HG03565 (cell line): Measurements from ENCODE around the gene AZIN2.

Experiments
- ATAC-seq: cut with Tn5 transposase; IDR thresholded peaks from one replicate; pipeline ENCODE4 v1.9.1; 2021; ENCODE audit warnings: mild to moderate bottlenecking, moderate library complexity; ENCODE audit not compliant: unreplicated experiment

AZIN2 gene

DNA sequence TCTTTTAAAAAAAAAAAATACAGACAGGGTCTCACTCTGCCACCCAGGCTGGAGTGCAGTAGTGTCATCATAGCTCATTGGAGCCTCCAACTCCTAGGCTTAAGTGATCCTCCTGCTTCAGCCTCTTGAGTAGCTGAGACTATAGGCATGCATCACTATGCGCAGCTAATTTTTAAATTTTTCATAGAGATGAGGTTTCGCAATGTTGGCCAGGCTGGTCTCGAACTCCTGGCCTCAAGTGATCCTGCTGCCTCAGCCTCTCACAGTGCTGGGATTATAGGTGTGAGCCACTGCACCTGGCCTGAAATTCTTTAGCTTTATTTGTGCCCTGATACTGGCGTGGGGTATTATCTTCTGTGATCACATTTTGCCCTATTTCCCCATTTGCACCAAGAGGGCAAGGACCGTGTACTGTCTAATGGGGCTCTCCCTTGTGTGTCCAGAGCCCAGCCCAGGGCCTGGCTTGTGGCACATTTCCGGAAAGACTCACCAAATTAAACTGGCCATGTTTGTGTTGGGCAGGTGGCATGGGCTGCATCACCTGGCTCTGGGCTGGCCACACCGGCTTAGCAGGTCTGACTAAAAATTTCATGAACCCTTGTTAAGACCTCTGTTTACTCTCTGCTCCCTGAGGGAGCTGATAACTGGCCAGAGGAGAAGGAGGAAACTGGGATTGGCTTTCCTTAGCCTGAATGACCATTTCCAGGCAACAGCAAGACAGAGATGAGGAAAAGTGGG is 68.7 kb downstream of the AZIN2 start:
- ATAC-seq: no peak

DNA sequence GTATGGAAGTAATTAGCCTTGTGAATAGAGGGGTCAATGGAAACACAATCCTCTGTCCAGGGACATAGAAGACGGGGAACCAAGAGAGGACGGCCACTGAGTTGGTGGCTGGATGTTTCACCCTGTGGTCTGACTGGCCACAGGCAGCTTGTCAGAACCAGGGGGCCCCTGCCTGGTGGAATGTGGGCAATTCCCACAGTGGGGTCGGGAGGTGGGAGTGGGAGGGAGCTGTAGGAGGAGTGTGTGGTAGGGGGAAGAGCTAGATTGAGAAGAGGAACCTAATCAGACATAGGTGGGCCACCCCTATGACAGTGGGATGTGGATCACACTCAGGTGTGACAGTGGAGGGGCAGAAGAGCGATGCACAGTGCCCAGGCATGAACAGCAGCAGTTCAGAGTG is 69.6 kb downstream of the AZIN2 start:
- no peak for ATAC-seq

DNA sequence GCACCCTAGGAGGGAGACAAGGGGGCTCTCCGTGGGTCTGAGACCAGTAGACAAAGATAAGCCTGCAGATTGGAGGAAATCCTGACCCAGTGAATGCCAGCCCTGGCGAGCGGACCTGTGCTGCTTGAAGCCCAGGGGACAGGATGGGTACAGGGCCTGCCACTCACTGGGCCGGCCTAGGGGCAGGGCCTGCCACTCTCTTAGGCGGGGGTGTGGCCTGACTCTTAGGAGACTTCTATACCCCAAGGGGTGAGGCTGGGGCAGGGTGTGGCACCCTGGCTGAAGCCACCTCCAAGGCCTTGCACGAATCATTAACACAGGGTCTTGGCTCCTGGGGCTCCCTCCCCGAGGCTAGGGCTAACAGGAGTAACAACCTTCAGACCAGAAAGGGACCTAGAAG is 70.2 kb downstream of the AZIN2 start:
- no peak for ATAC-seq

DNA sequence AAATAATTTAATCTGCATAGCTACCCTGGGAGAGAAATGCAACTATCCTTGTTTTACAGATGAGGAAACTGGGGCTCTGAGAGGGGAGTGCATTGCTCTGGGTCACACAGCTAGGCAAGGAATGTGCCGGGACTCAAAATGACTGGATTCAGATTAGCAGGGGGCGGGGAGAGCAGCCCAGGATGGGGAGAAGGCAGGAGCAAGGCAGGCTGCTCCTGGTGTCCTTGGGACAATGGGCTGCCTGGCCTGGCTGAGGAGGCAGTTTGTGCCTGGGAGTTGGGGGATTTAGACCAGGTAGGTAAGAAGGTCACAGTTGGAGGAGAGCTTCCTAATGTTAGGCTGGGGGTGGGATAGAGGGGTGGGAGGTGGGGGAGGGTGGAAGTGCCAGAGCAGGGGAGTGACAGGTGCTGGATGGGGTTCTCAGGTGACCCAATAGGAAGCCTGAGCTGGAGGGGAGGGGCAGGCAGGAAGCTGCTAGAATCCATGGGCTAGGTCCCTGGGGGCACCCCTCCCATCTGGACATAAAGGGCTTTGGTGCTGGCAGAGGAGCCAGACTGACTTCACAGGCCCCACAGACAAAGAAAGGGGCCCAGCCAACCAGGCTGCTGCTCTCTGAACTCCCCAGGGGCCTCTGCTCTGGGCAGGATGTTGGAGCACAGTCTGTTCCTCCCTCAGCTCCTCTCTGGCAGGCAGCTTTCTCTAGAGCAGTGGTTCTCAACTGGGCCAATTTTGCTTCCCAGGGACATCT is 71.9 kb downstream of the AZIN2 start:
- ATAC-seq: no peak

DNA sequence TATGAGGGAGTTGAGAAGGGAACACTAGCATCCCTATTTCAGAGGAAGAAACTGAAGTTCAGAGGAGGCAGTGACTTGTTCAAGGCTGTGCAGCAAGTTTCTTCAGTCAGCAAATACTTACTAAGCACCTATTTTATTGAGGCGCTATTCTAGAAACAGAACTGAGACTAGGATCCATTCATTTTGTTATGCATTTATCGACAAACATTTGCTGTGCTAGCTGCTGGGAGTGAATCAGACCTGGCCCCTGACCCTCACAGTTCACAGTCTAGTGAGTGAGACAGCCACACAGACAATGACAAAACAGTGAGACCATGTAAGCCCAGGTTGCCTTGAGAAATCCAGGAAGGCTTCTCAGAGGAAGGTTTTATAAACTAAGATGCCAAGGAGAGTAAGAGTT is 72.7 kb downstream of the AZIN2 start:
- no peak for ATAC-seq

DNA sequence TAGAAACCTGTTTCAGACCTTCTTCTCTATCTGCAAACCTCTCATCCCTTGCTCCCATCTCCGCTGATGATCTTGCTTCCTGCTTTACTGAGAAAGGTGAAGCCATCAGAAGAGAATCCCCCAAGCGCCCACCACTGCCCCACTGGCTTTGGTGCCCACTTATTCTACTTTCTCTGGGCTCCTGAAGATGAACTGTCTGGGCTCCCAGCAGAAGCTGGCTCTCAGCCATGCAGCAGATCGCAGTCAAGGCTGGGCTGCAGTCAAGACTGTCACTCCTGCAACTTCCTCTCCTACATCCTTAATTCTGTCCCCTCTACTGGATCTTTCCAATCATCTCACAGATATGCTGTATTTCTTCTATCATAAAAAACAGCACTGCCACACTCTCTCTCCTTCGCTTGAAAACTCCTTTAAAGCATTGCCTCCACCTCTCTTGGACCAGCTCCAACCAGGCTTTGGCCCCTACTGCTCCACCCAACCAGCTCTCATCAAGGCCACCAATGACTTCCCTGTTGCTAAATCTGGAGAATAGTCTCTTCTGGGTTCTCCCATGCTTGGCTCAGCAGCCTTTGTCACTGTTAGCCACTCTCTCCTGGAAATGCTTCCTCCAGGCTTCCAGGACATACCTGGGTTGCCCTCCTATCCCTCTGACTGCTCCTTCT is 75.1 kb downstream of the AZIN2 start:
- ATAC-seq: no peak

DNA sequence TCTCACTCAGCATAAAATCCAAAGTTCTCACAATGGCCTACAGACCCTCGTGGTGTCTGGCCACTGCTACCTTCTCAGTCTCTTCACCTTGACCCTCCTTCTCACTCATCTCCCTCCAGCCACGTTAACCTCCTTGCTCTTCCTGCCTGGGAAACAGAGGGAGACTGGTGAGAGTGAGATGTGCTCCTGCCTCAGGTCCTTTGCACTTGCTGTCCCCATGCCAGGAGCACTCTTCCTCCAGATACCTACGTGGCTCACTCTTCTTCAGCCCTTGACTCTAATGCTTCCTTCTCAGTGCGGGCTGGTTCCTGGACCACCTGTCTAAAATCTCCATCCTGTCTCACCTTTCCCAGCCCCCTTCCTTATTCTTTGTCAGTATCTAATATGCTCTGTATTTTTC is 76.2 kb downstream of the AZIN2 start:
- ATAC-seq: no peak

DNA sequence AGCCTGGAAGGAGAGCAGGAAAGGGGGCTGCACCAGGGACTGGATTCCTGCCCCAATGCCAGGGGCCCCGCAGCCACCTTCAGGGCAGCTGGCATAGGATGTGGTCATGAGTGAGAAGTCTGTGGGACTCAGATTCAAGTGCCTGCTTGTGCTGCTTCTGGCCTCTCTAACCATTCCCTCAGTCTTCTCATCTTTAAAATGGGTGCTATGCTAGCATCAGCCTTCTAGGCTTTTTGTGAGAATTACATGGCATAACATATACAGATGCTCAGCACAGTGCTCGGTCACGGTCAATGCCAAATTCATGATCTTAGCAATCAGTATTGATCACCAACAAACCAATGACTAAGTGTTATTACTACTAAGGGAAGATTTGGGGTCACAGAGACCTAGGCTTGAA is 77.4 kb downstream of the AZIN2 start:
- no peak for ATAC-seq

DNA sequence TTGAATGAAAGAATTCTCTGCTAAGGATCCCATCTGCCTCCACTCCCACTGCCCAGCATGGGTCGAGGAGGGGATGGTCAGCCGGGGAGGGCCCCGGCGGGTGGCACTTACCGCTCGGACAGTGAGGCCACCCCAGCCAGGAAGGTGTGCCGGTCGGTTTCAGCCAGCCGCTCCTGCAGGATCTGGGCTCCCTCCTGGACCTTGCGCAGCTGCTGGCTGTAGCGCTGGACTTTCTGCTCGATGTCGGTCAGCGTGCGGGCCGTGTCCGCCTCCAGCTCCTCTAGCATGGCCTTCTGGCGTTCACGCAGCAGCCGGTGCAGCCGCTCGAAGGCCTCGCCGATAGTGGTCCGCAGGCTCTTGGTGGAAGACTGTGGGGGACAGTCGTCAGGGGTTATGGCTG is 78.6 kb downstream of the AZIN2 start:
- no peak for ATAC-seq

DNA sequence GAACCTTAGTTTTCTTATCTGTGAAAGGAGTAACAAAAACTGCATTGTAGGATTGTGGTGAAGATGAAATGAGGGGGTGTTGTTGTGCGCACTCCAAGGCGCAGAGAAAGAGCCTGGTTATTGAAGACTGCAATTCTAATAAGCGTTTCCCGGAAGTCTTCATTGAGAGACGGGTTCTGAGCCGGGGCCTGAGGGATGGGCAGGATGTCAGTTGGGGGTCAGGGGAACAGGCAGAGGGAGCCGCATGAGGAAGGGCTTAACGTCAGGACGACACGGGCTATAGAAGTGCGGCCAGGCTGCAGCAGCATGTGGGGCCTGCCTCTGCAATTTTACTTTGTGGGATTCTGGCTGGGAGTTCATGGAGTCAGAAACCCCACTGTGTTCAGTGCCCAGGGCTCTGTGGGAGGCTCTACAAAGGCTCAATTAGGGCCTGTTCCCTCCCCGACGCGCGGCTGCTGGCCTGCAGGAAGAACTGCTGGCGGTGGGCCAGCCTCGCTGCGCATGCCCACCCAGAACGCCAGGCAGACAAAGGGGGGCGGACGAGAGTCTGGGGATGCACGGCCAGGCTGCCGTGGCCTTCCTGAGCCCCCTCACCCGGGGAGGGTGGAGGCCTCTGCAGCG is 80.2 kb downstream of the AZIN2 start:
- no peak for ATAC-seq

DNA sequence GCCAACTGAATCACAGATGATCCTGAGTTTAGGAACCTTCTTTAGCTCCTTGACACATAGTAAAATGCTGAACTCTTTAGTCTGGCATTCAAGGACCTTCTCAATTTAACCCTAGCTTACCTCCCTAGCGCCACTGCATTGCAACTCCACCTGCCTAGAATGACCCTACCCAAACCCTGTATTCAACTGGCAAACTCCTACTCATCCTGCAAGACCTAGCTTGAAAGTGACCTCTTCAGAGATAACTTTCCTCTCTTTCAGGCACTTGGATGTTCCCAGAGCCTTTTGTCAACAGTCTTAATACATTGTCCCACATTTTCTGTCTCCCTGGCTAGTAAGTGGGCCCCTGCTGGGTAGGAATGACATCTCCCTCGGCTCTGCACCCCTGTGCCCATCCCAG is 81.2 kb downstream of the AZIN2 start:
- ATAC-seq: no peak

DNA sequence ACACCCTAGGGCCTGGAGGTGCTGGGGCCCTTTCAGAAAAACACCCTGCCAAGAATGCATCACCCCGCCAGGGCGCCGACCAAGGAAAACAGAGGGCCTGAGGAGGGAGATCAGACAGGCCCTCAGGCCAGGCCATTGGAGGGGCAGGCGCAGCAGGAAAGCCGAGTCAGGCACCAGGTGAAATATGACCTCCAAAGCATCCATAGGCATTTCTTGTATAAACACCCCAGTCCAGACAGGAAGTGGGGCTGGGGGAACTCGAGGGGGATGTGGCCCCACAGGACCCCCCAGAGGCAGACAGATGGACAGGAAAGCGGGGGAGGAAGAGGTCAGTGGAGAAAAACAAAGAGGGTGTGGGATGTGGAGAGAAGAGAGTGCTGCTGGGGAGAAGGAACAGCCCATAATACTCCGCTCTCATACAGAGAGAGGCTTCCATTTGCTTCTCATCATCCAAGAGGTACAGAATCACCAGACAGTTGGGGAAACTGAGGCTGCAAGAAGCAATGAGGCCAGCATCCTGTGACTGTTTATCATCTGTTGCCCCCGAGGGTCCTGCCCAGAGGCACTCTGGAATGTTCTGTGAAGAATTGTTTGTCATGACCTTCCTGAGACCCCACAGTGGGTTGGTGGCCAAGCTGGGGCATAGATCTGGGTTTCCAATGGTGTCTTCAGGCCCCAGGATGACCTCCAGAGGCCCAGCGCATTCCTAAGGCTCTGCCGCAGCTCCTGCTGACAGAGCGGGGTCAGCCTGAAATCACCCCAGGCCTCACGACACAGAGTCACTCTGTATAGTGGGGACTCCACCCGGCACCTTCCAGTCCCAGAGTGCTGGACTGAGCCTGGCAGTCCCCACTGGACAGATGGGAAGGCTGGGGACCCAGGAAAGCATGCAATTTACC is 82.9 kb downstream of the AZIN2 start:
- ATAC-seq: no peak

DNA sequence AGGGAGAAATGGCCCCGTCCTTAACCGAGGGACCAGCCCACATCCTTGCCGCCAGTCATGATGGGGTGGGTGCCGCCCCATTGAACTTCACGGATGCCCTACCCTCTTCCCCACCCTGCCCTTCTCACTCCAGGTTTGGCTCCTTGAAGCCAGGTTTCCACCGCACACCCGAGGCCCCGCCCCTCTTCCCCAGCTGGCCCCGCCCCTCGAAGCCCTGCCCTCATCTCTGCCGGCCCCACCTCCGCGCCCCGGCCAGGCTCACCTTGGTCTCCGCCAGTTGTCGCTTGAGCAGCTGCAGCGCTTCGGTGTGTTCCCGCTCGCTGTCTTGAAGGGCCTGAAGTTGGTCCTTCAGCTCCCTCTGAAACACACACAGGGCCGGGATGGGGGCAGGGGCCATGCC is 84.3 kb downstream of the AZIN2 start:
- no peak for ATAC-seq

DNA sequence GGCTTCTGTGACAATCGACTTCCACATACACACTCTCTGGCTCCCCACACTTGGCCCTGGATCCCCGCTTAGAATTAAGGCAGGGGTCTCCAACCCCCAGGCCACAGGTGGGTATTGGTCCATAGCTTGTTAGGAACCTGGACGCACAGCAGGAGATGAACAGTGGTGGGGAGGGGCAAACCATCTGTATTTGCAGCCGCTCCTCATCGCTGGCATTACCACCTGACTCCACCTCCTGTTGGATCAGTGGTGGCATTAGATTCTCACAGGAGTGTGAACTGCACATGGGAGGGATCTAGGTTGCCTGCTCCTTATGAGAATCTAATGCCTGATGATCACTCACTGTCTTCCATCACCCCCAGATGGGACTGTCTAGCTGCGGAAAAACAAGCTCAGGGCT is 84.9 kb downstream of the AZIN2 start:
- no peak for ATAC-seq

DNA sequence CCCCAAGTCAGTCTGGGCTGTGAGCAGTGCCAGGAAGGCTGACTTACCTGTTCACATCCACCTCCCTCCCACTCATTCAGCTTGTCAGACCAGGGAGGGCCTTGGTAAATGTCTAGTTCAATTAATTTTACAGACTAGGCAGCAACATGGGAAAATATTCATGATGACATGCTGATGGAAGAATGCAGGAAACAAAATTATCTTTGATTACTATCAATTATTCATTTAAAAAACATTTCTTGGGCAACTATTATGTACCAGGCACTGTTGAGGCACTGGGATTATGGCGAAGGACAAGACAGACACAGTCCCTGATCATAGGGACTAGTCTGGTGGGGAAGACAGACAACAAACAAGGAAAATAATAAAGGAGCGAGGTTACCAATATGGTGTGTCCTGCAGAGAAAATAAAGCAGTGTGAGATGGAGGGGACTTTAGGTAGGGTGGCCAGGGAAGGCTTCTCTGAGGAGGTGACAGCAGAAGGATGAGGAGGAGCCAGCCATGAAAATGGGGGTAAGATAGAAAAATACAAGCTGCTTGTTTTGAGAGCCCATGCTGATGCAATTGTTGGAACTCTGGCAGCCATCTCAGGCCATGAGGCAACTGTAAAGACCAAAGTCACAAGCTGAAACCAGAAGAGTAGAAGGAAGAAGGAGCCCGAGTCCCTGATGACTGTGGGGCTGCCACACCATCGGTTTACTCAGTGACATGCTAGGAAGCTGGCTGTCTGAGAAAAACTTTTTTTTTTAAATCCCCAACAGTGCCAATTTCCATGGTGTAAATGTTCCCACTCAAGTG is 86.9 kb downstream of the AZIN2 start:
- ATAC-seq: no peak

DNA sequence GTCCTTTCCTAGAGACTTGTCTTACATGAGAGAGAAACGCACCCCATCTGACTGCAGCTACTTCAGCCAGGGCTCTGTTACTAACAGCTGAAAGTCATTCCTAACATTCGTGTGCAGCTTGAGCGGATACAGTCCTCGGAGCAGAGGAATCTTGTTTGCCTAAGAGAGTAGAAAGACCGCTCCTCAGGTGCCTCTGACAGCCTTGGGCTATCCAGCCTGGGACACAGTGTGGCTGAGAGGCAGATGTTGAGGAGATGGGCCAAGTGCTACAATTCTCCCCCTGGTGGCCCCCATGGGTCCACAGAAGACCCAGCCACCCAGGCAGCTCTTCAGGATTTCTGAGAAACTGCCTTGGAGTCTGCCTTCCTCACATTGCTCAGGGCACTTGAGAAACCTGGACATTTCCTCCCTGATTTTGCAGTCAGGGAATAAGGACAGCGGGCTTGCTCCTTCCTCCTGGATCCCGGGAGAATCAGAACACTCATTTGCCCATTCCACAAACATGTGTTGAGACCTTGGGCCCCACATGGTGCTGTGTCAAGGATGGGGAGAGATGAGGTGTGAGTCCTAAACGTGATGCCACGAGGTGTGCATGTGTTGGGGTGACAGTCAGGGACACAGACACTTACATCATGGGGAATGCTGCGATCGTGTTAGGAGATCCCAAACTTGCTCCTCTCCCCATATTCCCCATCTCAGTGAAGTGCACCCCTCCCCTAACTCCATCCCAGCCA is 87.8 kb downstream of the AZIN2 start:
- no peak for ATAC-seq

DNA sequence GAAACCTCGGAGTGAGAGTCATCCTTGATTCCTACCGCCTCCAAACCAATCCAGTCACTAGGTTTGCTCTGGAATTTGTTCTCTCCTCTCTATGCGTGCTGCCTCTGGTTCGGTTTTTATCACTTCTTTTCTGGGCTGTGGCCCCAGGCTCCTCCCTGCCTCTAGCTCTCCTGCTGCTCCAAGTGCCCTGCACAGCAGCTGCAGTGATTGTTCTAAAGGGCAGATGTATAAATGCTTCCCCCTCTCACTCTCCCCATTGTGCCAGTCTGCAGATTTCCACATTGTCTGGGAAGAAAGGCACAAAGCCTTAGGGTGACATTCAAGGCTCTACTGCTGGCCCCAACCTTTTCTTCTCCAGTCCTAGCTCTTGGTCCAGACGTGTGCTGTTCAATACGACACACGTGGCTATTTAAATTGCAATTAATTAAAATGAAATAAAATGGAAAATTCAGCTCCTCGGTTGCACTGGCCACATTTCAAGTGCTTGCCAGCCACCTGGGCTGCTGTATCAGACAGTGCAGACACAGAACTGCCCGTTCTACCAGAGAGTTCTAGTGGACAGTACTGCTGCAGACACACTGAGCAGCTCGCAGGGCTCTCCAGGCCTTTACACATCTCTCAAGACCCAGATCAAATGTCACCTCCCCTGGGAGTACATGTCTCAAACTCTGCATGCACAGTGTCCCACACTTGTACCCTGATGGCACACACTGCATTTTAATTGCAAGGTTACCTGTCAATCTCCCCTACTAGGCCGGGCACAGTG is 88.5 kb downstream of the AZIN2 start:
- ATAC-seq: no peak
